Panc1 (cell line): ENCODE measurements around the gene NCAPG2.

Source experiments
- POLR2AphosphoS5 ChIP-seq: IDR thresholded peaks from 2 replicates; pipeline ENCODE4 v1.6.1; 2012; ENCODE audit warnings: mild to moderate bottlenecking, low read depth, low read length, moderate library complexity
- TCF7L2 ChIP-seq: IDR thresholded peaks from 2 replicates; pipeline ENCODE4 v1.6.1; 2011; ENCODE audit warnings: mild to moderate bottlenecking, low read depth, low read length, inconsistent platforms
- TF ChIP-seq, protein P1 (sequence below): fragments of 450-650 bp; IDR thresholded peaks from 2 replicates; pipeline ENCODE4 v1.5.1; 2017; ENCODE audit warnings: mild to moderate bottlenecking
- TF ChIP-seq, protein P2 (sequence below), 2 experiments: IDR thresholded peaks; 2 replicates each; pipeline ENCODE4 v1.6.1; 2011 to 2012; ENCODE audit warnings: low read depth in 2 of 2, control low read depth in 1 of 2, low read length in 1 of 2, mild to moderate bottlenecking in 1 of 2, moderate library complexity in 1 of 2; ENCODE audit not compliant: insufficient read depth in 1 of 2

DNA sequence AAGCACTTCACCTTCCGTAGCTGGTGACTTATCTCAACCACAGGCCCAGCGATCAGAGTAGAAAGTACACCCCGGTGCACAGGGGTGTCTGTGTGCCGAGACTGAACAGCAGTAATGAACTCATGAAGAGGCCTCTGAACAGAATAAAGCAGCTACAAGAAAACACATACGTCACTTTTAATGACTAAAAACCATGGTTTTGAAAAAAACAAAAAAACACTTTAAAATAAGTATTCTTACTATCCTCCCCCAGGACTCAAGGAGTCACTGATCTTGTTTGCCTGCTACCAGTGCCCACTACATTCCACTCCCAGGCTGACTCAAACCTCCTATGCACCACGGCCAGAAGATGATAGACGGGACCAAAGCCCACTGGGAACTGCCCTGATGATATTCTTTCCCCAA is 53.8 kb downstream of the NCAPG2 start:
- TF ChIP-seq, protein P1, sequence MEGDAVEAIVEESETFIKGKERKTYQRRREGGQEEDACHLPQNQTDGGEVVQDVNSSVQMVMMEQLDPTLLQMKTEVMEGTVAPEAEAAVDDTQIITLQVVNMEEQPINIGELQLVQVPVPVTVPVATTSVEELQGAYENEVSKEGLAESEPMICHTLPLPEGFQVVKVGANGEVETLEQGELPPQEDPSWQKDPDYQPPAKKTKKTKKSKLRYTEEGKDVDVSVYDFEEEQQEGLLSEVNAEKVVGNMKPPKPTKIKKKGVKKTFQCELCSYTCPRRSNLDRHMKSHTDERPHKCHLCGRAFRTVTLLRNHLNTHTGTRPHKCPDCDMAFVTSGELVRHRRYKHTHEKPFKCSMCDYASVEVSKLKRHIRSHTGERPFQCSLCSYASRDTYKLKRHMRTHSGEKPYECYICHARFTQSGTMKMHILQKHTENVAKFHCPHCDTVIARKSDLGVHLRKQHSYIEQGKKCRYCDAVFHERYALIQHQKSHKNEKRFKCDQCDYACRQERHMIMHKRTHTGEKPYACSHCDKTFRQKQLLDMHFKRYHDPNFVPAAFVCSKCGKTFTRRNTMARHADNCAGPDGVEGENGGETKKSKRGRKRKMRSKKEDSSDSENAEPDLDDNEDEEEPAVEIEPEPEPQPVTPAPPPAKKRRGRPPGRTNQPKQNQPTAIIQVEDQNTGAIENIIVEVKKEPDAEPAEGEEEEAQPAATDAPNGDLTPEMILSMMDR = no peak
- TF ChIP-seq POLR2AphosphoS5 (no peak), TCF7L2 (no peak)
- TF ChIP-seq, protein P2, sequence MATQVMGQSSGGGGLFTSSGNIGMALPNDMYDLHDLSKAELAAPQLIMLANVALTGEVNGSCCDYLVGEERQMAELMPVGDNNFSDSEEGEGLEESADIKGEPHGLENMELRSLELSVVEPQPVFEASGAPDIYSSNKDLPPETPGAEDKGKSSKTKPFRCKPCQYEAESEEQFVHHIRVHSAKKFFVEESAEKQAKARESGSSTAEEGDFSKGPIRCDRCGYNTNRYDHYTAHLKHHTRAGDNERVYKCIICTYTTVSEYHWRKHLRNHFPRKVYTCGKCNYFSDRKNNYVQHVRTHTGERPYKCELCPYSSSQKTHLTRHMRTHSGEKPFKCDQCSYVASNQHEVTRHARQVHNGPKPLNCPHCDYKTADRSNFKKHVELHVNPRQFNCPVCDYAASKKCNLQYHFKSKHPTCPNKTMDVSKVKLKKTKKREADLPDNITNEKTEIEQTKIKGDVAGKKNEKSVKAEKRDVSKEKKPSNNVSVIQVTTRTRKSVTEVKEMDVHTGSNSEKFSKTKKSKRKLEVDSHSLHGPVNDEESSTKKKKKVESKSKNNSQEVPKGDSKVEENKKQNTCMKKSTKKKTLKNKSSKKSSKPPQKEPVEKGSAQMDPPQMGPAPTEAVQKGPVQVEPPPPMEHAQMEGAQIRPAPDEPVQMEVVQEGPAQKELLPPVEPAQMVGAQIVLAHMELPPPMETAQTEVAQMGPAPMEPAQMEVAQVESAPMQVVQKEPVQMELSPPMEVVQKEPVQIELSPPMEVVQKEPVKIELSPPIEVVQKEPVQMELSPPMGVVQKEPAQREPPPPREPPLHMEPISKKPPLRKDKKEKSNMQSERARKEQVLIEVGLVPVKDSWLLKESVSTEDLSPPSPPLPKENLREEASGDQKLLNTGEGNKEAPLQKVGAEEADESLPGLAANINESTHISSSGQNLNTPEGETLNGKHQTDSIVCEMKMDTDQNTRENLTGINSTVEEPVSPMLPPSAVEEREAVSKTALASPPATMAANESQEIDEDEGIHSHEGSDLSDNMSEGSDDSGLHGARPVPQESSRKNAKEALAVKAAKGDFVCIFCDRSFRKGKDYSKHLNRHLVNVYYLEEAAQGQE (IDR thresholded peaks at IDR 0.05; ENCODE audit: insufficient read depth in 1 of 2, low read depth in 2 of 2, low read length in 1 of 2) = no peak
